ENCODE data around the gene CHST11.
"Not testable (repeated sequence)": the region's sequence is repeated elsewhere in the genome, so short reads cannot be mapped to it uniquely, and the experiment has no call there.

The CHST11 gene

DNA sequence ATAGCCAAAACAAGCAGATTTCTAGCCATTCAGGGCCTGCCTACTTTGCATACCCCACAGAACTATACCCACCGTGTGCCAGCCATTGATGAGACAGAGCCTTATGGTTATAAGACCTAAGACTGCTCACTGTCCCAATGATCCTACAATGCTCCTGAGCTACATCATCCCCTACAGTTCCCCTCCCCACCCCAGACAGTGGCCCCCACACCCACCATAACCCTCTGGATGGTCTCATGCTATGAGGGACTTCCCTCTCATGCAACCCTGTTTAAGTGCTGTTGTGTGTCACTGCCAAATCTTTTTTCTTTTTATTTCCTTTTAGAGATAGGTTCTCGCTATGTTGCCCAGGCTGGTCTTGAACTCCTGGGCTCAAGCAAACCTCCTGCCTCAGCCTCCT, 75.9 kb downstream of the CHST11 start:
- no peak for DNase-seq

DNA sequence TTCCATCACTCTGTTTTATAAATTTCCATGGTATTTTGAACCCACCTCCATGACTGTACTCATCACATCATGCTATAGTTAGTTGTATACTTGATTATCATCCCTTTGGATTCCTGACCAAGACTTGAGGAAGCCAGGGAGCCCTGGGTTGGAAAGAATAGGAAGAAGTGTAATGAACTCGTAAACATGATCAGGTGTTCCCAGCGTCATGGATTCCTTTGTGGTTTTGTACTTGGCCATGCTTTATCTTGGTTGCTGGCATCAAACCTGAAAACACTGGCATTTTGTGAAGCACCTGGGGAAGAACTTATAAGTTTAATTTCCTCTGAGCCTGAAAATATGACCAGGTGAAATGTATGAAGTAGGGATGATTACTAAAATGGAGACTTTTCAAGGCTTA, 76.4 kb downstream of the CHST11 start:
- DNase-seq: no peak

DNA sequence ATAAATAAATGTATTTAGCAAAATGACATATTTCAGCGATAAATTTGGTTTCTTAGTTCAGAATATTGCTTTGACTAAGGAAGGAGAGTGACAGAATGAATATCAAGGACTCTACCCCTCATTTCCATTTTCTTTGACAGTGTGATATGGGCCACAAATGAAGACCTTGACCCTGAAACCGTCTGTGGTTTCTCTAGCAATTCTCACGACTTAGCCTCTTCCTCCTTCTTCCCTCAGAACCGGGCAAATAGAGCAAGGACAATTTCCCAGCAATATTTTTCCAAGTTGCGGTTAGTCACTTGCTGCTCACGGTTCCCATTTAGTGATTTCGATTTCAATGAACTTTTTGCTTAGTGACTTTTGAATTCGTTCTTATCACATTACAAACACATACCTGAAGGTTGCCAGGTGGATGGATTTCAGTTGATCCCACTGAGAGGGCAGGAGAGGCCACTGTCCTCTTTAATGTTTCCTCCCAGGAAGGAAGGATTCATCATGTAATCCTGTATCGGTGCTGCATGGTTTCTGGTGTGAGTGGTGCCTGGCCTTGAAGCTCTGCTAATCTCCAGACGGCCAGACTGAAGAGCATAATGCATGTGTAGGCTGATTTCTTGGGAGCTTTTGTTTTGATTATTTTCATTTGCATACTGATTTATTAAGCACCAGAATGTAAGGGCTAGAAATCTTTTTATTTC, 77.6 kb downstream of the CHST11 start:
- DNase-seq: no peak

DNA sequence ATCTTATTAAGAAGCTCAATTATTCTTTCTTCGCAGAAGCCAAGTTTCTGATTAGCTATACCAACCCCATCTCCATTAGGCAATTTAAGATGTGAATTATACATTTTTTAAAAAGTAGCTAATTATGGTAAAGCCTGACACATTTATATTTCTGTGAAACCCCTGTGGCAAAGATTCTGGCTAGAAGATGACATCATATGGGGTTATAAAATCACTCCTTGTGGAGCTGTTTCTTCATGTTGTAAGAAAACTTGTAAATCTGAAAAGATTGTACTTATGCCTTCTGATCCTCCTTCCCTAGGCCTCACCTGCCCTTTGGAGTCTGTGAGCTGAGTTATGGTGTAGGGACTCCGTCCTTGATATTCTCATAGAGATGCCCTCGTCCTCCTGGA, 78.1 kb downstream of the CHST11 start:
- no peak for DNase-seq

DNA sequence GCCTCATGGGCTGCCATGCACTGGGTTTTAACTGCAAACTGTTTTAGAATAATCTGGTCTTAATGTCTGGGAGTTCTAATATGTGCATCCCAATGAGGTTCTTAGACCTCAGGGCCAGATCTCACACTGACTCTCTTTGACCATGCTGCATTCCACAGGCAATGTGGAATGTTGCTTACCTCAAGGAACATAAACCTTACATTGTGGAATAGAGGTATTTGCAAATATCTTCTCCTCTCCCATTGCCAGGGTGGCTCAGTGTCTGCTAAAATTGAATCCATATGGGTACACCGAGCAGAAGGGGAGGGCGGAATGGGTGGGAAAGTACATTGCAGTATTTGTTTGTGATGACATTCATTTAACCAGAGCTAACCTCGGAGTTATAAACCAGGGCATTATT, 78.6 kb downstream of the CHST11 start:
- no peak for DNase-seq

DNA sequence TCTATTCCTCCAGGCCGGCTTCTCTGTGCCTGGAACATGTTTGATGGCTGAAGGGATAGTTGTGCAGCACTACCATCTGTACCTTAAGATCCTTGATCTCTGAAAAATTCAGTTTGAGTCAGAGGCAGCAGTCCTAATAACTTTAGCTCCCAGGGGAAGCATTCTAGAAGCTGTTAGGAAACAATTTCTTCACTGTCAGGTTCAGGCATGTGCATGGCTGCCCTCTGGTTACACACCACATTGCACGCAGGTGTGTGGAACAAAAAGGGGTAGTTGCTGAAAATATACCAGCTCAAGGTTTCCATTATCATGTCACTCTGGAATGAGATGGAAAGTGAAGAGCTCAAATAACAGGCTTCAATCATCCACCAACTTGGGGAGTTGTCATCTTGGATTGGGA, 80.1 kb downstream of the CHST11 start:
- no peak for DNase-seq

DNA sequence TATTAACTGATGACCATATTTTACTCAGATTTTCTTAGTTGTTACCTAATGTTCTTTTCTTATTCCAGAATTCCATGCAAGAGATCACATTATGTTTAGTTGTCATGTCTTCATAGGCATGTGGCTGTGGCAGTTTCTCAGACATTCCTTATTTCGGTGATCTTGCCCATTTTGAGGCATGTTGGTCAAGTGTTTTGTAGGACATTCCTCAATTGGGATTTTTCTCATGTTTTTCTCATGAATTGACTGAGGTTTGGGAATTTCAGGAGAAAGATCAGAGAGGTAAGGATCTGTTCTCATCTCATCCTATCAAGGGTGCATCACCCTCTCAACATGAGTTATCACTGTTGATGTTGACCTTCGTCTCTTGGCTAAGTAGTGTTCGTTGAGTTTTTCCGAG, 81.3 kb downstream of the CHST11 start:
- no peak for DNase-seq

DNA sequence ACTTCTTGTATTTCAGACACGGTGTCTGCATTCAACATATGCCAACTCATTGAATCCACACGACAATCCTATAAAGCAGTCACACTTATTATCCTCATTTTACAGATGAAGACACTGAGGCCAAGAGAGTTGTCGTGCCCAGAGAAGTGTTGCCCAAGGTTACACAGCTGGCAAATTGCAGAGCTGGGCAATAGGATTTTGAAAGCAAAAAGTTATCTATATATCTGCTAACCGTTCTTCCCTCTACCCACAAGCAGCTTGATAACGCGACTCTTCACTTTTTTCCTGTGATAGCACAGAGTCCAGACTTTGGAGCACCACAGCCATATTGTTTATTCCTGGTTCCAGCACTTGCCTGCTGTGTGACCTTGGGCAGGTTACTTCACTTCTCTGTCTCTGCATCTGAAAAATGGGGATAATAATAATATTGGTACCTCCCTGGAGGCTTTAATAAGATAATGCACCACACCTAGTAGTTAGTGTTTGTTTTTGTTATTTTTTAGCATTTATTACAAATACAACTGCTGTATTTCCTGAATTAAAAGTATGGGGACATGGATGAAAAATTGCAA, 82.2 kb downstream of the CHST11 start:
- DNase-seq: no peak

DNA sequence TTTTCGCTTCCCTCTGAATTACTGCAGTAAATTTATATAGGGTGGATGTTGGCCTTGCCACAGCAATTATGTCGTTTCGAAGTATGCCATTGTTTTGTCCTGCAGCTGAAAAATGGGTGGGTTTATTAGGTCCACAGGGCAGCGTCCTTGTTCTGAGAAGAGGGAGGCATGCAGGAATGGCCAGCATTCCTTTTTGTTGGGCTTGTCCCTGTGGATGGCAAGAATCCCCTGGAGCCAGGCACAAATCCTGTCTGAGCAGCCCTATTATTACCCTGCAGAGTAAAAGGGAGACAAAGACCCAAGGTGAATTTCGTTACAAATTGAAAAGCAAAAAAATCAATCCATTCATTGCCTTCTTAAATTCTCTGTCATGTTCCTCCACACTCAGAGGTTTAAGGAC, 88.1 kb downstream of the CHST11 start:
- no peak for DNase-seq

DNA sequence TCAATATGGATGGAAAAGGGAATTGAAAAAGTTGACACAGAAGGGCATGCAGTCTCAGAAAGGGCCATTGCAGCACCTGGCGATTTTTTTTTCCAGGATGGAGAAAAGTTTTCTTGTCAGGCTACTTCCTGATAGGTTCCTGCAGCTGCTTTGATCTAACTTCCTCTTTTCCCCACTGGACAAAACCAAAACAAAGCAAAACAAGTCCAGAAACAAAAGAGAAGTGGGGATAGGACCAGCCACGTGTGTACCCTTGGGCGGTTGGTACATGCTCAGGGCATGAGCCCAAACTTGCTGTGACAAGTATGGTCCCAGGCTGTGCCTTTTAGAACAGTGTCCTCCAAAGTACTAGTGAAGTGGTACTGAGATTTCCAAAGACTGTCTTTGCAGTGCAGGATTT, 89.8 kb downstream of the CHST11 start:
- peak; percentile 16 to 30 for DNase-seq

DNA sequence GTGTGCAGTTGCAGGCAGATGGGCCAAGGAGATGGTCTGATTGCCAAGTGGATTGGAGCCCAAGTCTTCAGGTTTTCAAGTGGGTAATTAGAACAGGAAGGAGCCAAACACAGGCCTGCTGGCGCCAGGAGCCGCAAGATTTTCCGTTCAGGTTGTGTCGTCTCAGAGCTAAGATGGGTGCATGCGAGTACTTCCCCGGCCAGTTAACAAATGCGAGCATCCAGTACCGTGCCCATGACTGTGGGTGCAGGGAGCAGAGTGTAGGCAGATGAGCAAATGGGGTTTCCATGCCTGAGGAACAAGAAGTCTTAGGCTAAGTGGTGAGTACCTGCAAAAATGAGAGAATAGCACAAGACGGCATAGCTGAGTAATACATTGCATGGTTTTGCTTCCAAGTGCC, 90.5 kb downstream of the CHST11 start:
- DNase-seq: no peak

DNA sequence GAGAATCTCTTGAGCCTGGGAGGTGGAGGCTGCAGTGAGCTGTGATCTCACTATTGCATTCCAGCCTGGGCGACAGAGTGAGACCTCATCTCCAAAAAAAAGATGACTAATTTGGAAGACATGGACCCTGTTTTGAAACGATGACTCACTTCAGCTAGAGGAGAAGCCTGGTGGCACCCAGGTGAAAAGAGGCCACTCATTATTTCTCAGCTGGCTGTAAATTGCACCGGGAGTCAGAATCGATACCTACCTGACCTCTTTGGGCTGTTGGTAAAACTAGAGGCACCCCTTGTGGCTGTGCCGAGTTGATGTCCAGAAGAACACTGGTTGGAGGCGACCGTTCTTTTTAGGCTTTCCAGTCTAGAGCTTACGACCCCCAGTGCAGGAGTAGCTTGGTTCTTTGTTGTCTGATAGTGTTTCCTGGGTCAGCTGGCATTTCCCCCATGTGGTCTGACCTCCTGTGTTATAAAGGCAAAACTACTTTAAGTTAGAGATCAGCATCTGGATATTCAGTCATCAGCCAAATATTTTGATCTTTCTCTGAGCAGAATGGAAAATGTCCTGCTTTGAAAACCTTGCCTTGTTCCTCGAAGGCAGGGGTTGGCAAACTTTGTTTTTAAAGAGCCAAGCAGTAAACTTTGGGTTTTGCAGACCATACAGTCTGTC, 93.2 kb downstream of the CHST11 start:
- DNase-seq: no peak

DNA sequence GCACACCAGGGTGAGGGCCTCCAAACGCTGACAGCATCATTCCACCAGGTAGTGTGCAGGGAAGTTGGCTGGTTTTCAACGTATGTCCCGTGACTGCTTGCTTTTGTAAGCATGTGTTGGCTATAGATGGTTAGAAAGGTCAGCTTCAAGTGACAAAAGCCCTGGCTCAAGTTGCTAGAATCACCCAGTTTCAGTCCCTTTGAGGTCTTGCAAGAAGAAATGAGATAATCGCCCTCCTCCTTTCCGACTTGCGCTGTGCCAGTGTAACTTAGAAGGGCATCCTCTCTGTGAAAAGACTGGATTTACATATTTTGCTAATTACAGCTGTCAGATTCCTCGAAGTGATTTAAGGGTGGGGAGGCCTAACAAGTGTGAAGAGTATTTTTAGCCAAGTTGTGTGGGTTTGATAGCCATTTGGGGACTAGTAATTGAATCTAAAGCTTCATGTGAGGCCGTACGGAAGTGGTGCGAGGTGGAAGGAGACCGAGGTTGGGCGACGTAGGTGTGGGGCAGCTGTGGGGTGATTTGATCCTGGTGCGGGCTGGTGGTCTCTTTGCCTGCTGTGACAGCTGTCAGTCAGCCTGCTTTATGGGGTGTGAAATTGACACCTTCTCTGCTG, 94.7 kb downstream of the CHST11 start:
- DNase-seq: no peak

DNA sequence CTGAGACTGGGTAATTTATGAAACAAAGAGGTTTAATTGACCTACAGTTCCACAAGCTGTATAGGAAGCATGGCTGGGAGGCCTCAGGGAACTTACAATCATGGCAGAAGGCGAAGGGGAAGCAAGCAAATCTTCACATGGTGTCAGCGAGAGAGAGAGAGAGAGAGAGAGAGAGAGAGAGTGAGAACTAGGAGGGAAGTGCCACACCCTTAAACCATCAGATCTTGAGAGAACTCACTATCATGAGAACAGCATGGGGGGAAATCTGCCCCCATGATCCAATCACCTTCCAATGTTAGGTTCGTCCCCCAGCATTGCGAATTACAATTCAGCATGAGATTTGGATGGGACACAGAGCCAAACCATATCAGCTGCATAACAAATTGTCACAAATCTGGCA, 96.7 kb downstream of the CHST11 start:
- DNase-seq: no peak

DNA sequence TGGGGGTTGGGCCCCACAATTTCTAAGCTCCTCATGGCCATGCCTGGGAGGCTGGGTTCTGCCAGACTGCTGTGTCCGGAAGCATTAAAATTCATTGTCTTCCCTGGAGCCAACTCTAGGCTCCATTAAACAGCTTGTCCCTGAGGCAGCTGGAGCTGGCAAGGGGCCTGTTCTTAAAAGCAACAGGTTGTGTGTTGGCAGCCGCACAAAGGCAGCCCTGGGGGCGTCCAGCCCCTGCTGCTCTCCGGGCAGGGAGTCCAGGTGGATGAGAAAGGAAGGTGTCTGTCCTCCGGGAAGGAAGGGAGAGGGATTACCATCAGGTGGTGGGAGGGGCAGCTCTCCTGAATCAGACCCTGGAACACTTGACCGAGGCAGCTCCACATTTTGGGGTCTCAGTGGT, 98.9 kb downstream of the CHST11 start:
- DNase-seq: no peak

DNA sequence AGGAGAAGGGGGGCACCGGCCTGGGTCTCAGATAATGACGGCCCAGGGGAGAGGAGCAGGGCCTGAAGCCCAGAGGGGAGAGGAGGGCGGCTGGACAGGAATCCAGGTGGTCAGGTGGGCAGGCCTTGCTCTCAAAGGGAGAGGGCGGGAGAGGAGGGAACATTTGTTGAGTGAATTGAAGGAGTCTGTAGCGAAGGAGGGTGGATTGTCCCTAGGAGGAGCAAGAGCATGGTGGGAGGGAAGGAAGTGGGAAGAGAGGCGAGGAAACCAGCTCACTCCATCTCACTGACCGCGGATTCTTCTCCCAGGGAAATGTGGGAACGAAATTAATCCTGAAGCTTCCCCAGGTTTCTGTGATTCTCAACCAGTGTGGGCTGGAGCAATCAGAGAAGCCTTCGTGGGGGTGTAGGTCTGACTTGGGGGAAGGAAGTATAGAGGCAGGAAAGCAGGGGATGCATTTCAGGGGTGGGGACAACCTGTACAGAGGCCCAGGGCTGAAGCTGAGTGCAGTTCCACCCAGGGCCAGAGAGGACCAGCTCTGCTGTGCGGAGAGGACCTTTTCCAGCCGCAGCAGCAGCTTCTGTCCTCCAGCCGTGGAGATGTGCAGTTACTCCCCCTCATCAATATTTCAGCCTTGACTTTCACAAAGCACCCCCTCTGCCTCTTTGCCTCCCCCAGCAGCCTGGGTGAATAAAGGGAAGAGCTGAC, 100.9 kb downstream of the CHST11 start:
- no peak for DNase-seq

DNA sequence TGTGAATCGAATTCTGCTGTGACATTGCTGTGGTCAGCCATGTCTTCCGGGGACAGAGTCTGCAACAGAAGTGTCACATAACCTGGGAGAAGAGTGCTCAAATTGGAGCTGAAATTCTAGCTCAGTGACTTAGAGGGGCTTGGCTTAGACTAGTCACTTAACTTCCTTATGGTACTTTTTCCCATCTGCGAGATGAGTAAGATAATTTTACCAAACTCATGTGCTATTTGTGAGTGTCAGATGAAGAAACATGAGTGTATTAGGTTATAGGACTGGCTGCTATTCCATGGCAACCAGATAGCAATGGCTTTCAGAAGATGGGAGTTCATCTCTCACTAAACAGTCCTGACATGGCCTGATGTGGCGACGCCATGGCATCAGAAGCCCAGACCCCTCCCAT, 104.1 kb downstream of the CHST11 start:
- DNase-seq: no peak

DNA sequence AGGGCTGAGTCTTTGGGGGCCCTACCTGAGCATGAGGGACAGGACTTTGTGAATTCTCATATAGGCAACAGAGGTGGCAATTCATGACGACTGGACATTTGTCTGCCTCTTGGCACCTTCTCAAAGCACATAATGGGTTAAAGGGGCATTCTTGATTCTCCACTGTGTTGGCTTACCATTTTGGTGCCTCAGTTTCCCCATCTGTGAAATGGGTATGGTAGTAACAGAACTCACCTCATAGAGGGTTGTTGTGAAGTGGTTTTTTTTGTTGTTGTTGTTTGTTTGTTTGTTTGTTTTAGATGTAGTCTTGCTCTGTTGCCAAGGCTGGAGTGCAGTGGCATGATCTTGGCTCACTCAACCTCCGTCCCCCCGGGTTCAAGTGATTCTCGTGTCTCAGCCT, 106.0 kb downstream of the CHST11 start:
- no peak for DNase-seq

DNA sequence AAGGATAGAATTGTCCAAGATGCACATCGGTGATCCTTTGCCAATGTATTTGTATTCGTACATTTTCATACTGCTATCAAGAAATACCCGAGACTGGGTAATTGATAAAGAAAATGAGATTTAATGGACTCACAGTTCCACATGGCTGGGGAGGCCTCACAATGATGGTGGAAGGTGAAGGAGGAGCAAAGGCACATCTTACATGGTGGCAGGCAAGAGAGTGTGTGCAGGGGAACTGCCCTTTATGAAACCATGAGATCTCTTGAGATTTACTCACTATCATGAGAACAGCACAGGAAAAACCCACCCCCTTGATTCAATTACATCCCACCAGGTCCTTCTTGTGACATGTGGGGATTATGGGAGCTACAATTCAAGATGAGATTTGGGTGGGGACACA, 107.9 kb downstream of the CHST11 start:
- not testable (repeated sequence) for DNase-seq

DNA sequence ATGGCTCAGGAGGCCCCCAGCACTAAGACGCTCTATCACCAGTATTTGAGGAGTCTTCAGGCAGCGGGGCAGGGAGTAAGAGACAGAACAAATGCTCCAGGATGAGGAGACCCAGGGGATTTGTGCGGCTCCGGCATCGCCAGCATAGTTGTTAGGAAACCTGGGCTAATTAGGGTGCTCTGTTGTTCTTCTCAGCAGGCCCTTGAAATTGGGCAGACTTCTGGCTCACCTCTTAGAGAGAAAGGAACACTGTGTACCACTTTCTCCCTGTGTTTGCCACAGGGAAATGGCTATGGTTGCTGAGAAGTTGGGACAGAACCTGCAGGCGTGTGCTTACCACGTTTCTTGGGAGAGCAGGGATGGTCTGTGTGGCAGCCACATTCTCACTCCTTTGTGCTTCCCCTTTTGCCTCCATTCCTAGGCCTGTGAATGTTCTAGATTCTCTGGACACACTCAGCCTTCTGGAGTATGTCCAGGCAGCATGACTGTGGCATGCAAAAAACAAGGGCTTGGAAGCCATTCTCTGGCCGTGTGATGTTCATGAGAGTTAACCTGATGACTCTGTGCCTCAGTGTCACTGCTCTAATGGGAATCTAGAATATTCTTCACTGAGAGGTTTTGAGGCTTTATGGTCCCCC, 109.0 kb downstream of the CHST11 start:
- DNase-seq: no peak

DNA sequence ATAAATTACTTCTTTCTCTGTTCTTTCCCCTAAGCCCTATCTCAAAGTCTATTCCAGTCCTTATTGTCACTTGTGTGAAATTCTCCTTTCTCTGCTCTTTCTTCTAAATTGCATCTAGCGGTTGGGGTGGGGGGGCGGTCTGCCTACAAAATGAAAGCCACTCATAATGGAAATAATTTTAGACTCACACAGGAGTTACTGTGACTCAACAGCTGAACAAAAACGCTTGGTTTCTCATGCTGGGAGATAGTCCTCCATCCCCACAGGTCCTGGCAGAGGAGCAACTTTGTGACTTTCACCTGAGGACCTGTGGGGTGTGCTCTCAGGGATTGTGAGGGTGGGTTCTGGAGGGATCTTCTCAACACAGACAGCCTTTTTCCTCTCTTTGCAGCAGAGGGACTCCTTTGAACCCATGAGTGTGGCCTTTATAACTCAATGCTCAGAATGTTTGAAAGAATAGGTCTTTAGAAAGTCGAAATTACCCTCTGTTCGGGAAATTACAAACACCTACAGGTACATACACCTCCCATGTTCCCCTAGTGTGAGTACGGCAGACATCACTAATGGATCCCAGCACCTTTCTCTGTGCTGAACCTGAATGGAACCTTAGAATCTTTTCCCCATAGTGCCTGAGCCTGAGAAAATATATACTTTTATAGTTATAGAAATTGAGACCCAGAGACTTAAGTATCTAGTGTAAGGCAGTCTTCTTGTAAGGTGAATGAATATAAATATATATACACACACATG, 109.7 kb downstream of the CHST11 start:
- no peak for DNase-seq

DNA sequence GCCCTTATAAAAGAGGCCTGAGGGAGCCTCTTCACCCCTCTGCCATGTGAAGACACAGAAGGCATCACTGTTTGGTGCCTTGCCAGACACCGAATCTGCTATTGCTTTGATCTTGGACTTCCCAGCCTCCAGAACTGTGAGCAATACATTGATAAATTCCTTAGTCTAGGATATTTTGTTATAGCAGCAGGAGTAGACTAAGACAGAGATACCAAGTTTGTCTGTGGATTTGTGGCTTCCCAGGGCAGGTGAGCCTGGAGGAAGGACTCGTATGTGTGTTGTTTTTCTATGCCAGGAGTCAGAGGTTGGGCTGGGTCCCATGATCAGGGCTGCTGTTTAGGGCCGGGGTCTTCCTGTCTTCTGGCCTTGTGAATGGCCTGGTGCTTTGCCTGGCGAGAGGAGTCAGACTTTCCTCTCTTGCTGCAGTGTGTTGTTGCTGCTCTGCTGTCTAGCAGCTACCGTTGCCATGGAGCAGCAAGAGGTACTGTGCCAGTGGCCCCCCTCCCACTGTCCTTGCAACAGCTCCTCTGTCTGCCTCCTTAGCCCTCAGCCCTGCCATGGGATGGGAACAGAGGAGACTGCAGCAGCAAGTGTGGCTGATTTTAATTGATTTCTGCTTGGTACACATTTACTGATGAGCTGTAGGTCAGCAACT, 111.2 kb downstream of the CHST11 start:
- DNase-seq: peak; percentile 25 to 37
